GM18868 (cell line): ENCODE measurements around the gene CDCA3.
"Not testable (repeated sequence)": the region's sequence is repeated elsewhere in the genome, so short reads cannot be mapped to it uniquely, and the experiment has no call there.

ENCODE experiments used
- ATAC-seq: cut with Tn5 transposase; IDR thresholded peaks from one replicate; pipeline ENCODE4 v1.9.1; 2021; ENCODE audit warnings: mild to moderate bottlenecking, moderate library complexity; ENCODE audit not compliant: unreplicated experiment

Gene CDCA3

DNA sequence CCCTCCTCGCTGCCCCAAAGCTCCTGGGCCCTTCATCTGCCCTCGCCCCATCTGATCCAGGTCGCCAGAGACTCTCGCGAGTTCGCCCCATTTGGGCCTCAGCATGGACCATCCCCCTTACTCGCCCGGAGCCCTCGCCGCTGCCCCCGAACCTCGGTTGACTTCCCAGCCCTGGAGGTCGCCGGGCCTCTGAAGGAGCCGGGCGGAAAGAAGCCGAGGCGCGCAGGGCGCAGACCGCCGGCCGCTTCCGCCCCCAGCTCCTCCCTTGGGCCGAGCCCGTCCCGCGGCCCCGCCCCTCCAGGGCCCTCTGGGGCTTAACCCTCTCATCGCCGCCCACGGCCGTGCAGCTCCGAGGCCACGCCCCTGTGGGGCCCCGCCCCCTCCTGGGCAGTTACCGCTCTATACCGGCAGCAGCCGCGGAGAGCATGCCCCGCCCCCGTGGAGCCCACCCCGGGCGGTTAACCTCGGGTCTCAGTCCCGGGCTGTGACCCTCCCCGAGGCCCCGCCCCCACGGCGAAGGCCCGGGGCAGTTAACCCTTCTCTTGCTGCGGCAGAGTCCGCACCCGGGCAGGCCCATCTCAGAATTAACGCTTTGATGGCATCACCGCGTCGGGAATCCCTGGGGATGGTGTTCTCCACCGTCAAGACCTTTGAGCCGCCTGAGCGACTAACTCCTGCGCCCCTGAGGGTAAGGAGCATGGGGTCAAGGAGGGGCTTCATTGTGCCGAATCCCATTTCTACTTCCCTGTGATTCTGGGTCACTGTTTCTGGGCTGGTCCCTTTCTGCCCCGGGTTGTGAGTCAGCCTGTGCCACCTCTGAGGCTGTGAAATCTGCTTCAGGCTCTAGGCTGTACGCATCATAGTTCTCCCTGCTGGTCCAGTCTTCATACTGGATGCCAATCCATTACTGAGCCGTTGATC is 22.3 kb upstream of the CDCA3 start, which contains the start of gene SPSB2:
TSS of gene SPSB2 (minus strand) at position 210 of the 921 bp plus-strand sequence. CDS start 402 bp downstream, outside the sequence.
- ATAC-seq: peak; percentile 80

DNA sequence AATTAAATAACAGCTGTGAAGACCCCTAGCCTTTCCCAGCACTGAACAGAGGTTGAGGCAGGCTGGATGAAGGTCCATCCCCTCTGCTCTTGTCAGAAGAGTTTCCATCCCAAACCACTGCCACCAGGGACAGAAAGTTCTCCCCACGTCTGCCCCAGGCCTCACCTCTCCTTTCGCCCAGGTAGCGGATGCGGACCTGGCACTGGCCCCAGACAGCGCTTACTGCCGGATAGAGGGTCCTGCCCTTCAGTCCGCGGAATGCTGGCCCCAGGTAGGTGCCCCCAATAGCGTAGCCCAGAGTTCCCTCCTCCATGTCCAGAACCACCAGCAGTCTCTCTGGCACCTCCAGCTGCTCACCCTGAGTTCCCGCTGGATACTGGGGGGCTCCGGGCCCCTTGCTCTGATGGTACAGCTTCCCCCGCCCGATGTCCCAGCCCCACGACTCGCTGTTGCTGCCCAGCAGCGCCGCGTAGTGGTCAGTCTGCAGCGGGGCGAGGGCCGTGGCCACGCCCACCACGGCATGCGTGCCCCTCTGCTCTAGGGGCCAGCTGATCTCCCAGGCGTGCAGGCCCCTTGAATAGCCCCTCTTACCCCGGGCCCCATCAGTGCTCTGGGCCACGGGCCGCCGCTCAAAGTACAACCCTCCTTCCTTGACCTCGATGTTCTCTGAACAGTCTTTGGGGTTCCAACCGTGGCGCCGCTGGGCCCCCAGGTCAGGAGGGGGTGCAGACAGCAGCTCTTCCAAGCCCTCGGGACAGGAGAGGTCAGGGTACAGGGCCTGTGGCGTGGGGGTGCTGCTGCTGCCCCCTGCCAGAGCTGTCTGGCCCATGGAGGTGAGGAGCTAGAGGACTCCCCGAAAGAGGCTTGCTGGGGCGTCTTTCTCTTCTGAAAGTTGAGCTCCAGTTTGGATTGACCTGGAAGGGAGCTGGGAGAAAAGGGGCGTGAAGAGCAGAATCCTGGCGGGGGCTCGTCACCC is 21.3 kb upstream of the CDCA3 start:
- ATAC-seq: peak; percentile 31

DNA sequence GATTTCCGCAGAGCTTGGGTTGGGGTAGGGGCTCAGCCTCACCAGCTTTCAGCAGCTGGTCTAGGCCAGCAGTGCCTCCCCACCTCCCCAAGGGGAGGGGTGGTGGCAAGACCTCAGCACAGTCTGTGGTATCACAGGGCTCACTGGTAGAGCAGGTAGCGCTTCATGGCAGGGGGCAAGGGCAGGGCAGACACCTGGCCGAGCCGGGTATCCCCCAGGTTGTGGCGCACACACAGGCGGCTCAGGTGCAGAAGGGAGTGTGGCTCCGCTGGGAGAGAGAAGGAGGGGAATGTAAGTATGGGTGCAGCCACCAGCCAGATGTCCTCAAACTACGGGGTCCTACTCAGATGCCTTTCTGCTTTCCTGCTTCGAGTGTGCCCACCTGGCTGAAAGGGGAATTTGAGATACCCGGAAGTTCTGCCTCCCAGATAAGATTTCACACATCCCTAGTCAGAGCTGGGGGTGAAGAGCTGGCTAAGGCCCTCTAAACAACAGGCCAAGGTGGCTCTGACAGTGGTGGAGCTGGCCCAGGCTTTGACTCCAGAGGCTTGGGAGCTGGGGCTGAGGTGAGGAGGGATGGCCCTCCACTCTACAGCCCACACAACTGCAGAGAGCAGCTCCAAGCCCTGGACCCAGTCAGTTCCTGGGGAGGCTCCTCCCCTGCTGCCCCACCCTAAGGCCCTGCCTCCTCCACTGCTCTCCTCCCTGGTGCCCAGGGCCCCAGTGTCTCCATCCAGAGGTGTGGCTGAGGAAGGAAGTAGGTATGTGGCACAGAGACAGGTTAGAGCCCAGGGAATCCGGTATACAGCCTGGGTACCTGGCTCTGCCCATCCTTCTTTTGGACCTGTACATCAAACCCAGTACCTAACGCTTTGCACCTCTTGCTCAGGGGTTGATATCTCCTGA is 20.2 kb upstream of the CDCA3 start:
- ATAC-seq: no peak

DNA sequence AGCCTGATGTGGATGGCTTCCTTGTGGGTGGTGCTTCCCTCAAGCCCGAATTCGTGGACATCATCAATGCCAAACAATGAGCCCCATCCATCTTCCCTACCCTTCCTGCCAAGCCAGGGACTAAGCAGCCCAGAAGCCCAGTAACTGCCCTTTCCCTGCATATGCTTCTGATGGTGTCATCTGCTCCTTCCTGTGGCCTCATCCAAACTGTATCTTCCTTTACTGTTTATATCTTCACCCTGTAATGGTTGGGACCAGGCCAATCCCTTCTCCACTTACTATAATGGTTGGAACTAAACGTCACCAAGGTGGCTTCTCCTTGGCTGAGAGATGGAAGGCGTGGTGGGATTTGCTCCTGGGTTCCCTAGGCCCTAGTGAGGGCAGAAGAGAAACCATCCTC is 19.2 kb upstream of the CDCA3 start:
- ATAC-seq: not testable (repeated sequence)

DNA sequence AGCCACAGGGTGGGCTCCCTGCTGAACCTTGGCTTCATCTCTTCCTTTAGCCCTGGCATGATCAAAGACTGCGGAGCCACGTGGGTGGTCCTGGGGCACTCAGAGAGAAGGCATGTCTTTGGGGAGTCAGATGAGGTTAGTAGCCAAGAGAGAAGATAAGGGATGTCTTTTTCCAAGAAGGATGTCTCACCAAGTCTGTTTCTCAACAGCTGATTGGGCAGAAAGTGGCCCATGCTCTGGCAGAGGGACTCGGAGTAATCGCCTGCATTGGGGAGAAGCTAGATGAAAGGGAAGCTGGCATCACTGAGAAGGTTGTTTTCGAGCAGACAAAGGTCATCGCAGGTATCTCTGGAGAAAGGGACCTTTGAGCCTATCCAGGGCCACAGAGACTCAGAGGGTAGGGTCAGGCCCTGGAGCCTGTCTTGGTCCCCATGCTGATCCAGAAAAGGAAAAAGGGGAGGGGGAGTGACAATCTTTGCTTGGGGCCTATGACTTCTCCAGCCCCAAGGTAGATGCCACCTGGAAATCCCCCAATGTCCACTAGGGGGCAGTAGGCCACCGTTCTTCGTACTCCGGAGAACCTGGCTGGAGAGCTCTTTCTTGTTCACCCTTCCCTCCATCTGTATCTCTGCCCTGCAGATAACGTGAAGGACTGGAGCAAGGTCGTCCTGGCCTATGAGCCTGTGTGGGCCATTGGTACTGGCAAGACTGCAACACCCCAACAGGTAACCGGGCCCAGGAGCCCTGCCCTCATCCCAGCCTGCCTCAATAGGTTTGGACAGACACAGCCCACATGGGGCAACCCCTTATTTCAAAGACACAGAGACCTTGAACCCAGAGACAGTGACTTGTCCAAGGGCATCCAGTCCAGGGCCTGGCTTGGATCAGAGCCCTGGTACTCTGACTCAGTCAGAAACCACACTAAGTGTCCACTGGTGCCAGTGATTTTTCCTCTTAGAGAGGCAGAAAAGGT is 18.2 kb upstream of the CDCA3 start:
- no peak for ATAC-seq

DNA sequence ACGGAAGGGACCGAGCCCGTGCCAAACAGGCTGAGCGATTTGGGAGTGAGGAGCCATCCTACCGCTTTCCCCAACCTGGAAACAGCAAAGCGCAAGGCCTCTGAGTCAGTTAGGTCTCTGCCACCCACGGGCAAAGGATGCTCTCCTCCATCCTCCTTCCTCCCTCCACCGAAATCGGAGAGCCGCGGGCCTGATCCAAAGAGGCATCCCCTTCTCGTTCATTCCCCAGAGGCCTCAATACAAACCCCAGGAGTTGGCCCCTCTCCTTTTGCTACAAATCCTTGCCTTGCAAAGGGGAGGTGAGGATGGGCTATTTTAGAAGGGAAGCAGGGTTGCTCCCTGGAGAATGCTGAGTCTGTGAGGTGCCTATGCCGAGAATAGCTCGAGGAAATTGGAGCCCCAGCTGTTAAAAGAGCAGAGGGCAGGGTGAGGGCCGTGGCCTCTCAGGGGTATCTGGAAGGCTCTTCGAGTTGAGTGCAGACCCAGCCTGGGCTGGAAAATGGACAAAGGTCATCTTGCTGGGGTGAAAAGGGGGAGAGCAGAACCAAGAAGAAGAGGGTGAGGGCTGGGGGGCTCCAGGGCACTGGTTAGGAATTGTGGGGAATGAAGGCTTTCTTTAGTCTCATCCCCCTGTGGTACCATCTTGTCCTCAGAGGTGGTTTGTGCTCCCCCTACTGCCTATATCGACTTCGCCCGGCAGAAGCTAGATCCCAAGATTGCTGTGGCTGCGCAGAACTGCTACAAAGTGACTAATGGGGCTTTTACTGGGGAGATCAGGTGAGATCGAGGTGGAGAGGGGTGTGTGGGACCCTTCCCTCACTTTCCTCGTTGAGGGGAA is 17.3 kb upstream of the CDCA3 start:
- no peak for ATAC-seq

DNA sequence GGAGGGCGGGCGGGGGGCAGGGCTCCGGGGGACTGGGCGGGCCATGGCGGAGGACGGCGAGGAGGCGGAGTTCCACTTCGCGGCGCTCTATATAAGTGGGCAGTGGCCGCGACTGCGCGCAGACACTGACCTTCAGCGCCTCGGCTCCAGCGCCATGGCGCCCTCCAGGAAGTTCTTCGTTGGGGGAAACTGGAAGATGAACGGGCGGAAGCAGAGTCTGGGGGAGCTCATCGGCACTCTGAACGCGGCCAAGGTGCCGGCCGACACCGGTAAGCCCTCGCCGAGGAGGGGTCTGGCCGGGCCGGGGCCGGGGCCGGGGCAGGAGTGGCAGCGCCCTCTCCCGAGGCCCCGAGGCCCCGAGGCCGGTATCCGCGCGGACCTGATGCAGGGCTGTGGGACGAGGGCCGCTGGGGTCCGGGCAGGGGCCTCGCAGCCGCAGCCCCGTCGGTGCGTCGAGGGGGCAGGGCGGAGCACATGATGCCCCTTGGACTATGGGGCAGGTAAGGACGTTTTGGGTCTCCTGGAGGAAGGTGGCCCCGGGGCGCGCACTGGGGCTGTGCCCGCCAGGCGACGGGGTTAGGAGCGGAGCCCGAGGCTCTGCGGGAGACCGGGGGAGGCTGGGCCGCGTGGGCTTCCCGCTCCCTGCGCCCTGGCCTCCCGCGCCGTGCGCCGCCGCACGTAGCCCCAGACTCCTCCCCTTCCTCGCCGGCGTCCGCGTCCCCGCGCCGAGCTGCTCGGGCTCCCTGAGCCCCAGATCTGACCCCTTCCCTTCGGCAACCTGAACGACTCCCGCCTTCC is 16.5 kb upstream of the CDCA3 start, which contains the start of gene TPI1:
TSS of gene TPI1 (plus strand) at position 119 of the 798 bp plus-strand sequence. CDS start at position 155, 36 bp downstream.
- ATAC-seq: peak; percentile 56

DNA sequence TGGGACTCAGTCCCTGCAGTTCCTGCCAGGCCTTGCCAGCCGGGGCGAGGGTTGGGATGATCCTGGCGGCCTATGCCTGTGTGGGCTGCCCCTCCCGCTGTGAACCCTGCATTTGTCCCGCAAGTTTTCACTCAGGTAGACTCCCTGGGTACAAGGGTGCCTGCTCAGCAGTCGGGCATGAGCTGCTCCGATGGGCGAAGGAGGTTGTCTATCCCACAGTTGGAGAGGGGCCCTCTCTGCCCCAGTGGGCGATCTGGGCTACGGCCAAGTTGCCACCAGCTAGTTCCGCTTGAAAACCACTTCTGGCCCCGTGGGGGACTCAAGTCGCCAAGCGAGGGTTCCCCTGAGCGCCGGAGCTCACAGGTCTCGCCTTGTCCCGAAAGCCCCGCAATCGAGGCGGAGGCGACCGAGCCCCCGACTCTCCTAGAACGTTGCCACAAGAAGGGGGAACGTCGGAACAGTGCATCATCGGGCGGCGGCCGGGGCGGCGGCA is 15.9 kb upstream of the CDCA3 start:
- ATAC-seq: peak; percentile 10

DNA sequence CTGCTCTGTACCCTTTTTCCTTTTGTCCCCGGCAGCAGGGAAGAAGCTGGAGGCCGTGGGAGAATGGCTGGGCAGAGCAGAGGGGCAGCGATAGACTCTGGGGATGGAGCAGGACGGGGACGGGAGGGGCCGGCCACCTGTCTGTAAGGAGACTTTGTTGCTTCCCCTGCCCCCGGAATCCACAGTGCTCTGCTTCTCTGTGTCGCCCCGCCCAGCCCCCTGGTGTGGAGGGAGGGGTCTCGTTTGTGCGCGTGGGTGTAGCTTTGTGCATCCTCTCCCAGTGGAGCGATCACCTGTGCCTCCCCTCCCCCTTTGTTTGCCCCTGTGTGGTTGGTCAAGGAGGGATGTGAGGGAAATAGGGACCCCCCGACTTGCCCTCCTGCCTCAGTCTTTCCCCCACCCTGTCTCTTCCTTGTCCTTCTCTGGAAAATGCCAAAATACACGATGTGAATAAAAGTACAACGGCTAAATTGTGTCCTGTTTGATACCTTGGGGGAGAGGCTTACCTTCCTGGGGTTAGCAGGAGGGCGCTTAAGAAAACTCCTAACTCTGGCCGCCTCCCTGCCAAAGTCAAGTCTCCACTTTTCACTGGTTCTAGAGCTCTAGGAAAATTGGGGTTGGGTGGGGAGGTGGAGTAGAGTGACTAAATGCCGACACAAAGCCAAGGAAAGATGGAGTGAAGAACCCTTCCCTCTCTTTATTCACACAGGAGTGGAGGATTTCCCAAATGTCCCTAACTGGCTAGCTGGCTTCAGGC is 15.3 kb upstream of the CDCA3 start:
- ATAC-seq: no peak

DNA sequence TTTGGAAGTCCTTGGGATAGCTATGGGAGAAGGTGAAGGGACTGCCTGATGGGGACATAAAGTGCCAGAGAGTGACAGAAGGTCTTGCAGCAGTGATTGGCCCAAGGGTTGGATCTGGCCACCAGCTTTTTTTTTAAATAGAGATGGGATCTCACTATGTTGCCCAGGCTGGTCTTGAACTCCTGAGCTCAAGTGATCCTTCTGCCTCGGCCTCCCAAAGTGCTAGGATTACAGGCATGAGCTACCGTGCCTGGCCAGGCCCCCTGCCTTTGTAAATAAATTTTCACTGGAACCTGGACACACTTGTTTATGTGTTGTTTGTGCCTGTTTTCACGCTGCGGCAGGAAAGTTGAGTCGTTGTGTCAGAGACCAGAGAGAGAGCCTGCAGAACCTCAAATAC is 14.2 kb upstream of the CDCA3 start:
- not testable (repeated sequence) for ATAC-seq

DNA sequence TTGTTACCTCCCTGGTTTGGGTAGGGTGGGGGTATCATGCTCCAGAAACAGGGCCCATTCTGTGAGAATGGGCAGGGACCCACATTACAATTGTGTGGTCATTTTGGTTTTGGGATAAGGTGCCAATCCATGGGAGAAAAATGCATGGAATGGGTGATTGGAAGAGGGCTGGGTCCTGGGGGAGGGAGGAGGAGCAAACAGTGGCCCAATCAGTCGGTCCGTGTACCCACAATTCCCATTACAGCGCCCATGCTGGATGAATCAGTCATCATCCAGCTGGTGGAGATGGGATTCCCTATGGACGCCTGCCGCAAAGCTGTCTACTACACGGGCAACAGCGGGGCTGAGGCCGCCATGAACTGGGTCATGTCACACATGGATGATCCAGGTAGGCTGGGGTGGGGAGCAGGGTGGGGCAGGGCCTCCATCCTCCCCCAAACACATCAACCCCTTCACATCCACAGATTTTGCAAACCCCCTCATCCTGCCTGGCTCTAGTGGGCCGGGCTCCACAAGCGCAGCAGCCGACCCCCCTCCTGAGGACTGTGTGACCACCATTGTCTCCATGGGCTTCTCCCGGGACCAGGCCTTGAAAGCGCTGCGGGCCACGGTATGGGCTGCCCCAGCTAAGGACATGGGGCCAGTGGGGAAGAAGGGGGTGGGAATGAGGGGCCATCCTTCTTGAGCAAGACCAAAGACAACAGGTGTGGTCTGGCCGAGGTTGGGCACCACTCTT is 12.7 kb upstream of the CDCA3 start:
- ATAC-seq: no peak

DNA sequence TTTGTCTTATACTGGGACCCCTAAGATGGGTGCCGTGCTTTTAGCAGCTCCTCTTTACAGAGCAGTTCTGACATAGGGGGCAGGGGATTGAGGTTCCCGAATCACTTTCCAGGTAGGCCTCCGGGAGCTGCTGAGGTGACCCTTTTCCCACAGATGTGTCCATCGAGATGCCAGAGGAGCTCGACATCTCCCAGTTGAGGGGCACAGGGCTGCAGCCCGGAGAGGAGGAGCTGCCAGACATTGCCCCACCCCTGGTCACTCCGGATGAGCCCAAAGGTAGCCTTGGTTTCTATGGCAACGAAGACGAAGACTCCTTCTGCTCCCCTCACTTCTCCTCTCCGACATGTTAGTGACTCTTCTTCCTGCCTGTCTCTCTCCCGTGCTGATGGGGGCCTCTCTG is 11.9 kb upstream of the CDCA3 start:
- no peak for ATAC-seq

DNA sequence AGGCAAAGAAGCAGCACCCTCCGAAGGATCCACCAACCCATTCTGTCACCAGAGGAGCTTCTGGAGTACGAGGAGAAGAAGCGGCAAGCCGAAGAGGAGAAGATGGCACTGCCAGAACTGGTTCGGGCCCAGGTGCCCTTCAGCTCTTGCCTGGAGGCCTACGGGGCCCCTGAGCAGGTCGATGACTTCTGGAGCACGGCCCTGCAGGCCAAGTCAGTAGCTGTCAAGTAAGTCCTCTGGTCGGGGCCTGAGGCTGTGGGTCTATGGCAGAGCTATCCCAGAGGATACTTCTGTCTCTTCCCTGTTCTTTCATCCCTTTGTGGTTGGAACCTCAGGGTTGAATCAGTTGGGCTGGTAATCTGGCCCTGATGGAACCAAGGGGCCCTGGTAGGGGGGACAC is 10.3 kb upstream of the CDCA3 start:
- no peak for ATAC-seq

DNA sequence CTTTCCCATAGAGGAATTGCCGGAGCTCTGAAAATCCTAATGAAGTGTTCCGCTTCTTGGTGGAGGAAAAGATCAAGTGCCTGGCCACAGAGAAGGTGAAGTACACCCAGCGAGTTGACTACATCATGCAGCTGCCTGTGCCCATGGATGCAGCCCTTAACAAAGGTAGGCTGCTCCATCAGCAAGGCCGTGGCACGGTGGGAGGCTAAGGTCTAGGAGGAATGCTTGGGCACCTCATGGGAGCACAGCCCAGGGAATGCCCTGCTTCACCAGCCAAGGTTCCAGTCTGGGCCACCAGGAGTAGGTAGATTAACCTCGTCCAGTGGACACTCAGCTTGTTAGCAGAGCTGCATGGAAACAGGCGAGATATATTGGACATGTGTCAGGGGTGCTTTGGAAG is 9.9 kb upstream of the CDCA3 start:
- no peak for ATAC-seq

DNA sequence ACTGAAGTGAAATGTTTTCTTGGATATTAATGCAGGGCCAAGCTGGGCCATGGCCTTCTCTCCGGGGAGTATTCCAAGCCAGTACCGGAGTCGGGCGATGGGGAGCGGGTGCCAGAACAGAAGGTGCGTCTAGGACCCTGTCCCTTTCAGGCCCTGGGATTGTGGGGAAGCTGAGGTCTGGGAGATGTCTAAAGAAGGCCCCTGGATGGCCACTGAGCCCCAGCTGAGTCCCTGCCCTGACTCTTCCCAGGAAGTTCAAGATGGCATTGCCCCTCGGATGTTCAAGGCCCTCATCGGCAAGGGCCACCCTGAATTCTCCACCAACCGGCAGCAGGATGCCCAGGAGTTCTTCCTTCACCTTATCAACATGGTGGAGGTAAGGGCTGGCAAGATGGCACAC is 9.0 kb upstream of the CDCA3 start:
- ATAC-seq: no peak

DNA sequence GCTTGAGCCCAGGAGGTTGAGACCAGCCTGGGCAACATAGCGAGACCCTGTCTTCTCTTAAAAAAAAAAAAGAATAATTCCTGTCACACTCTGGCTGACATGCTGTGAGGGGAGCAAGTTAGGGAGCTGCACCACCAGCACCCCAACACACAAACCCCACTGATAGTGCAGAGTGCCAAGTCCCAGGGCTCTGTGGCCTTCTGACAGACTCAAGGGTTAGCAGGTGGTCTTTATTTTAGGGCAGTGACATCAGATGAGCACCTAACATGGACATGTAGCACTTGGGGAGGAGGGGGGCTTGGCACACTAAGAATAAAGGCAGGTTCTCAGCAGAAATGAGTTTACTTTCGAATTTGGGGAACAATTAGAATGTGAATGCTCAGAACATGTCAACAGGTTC is 7.7 kb upstream of the CDCA3 start:
- ATAC-seq: no peak
